OCI-LY7 (cell line): ENCODE results near the gene ODAM. TPM values are rescaled to one million over a fixed set of nuclear protein-coding genes. Genes with fewer than 3 reads are reported as not detected.
"Not testable (repeated sequence)": the region's sequence is repeated elsewhere in the genome, so short reads cannot be mapped to it uniquely, and the experiment has no call there.

Experiments
- BruUV-seq: library from RNA; stranded (reverse); fragments of 400-500 nt; replicated peaks from 2 replicates; lab custom pipeline; 2021; lab: Mats Ljungman, UMichigan
- CTCF ChIA-PET: fragments of 300-600 bp; sonication (Branson Sonifier 250); formaldehyde crosslinking; loops from one replicate; lab custom pipeline; 2022; ENCODE audit warnings: antibody characterized with exemption; ENCODE audit not compliant: unreplicated experiment; lab: Charles Lee
- POLR2A ChIA-PET: fragments of 300-600 bp; sonication (Branson Sonifier 250); formaldehyde crosslinking; loops from one replicate; lab custom pipeline; 2022; ENCODE audit warnings: antibody characterized with exemption; lab: Charles Lee
- DNase-seq: peaks from one replicate; pipeline ENCODE4 v3.0.0-alpha.2; 2015; ENCODE audit warnings: low spot score
- H2AFZ ChIP-seq: fragments of 200-600 bp; sonication (generic), shearing (Covaris generic); 2 replicates; pipeline ENCODE4 v1.6.1; 2014; ENCODE audit warnings: mild to moderate bottlenecking, antibody characterized with exemption, low read length, moderate library complexity
- H3K27ac ChIP-seq: fragments of 200-600 bp; sonication (generic); 2 replicates; pipeline ENCODE4 v1.5.1; 2014; ENCODE audit warnings: mixed run types, low read depth, mild to moderate bottlenecking, moderate library complexity, low read length, inconsistent platforms; ENCODE audit not compliant: poor library complexity, severe bottlenecking
- H3K36me3 ChIP-seq: fragments of 200-600 bp; sonication (generic); 2 replicates; pipeline ENCODE4 v1.6.1; 2014; ENCODE audit warnings: mild to moderate bottlenecking, antibody characterized with exemption, low read length, moderate library complexity, mixed read lengths; ENCODE audit not compliant: insufficient read depth
- H3K4me1 ChIP-seq: fragments of 200-600 bp; sonication (generic); 2 replicates; pipeline ENCODE4 v1.5.1; 2014; ENCODE audit warnings: mild to moderate bottlenecking, low read length; ENCODE audit not compliant: insufficient read depth, poor library complexity, severe bottlenecking
- H3K4me2 ChIP-seq: fragments of 200-600 bp; sonication (generic); 2 replicates; pipeline ENCODE4 v1.6.1; 2014; ENCODE audit warnings: mild to moderate bottlenecking, low read length
- H3K4me3 ChIP-seq: fragments of 200-600 bp; sonication (generic); 2 replicates; pipeline ENCODE4 v1.5.1; 2014; ENCODE audit warnings: mild to moderate bottlenecking, low read depth, low read length; ENCODE audit not compliant: poor library complexity, severe bottlenecking
- H3K79me2 ChIP-seq: fragments of 200-600 bp; sonication (generic); 2 replicates; pipeline ENCODE4 v1.6.1; 2016; ENCODE audit warnings: low read depth, mild to moderate bottlenecking, low read length, moderate library complexity, mixed read lengths; ENCODE audit not compliant: insufficient read depth
- H3K9me2 ChIP-seq: fragments of 200-600 bp; sonication (generic); 2 replicates; pipeline ENCODE4 v1.6.1; 2016; ENCODE audit warnings: mild to moderate bottlenecking, low read length, mixed read lengths; ENCODE audit not compliant: insufficient read depth
- H3K9me3 ChIP-seq: fragments of 200-600 bp; sonication (generic); 2 replicates; pipeline ENCODE4 v1.6.1; 2014; ENCODE audit warnings: mild to moderate bottlenecking, mixed run types, low read length, mixed read lengths
- H4K20me1 ChIP-seq: fragments of 200-600 bp; sonication (generic); 2 replicates; pipeline ENCODE4 v1.6.1; 2014; ENCODE audit warnings: mild to moderate bottlenecking, antibody characterized with exemption, low read length, moderate library complexity, mixed read lengths; ENCODE audit not compliant: insufficient read depth
- CTCF ChIP-seq: fragments of 200-600 bp; sonication (generic); conservative IDR thresholded peaks from 2 replicates; pipeline ENCODE4 v1.5.1; 2014; ENCODE audit warnings: mild to moderate bottlenecking, antibody characterized with exemption, low read length, moderate library complexity, mixed read lengths
- EZH2phosphoT487 ChIP-seq: fragments of 200-600 bp; sonication (generic); IDR thresholded peaks from 2 replicates; pipeline ENCODE4 v1.6.1; 2018; ENCODE audit warnings: low read depth, borderline replicate concordance, mild to moderate bottlenecking, mixed run types, antibody characterized with exemption, low read length, moderate library complexity, mixed read lengths
- intact Hi-C: fragments of 100-400 bp; cut with micrococcal nuclease; formaldehyde crosslinking; loops from one replicate; pipeline ENCODE4 v1.10.0; 2022; ENCODE audit not compliant: unreplicated experiment
- total RNA-seq, 2 experiments: library from RNA; depleted of rRNA in 1 of 2; stranded (reverse); fragments of >200 nt in 1 of 2; shearing (Covaris generic) in 1 of 2; gene quantifications; 2 replicates each; pipeline ENCODE4 v1.2.3, GENCODE V29; 2014 to 2022

Gene ODAM
- total RNA-seq, 2 experiments from 2014 or later, result not detected

- H3K4me2 ChIP-seq, H4K20me1 ChIP-seq, H3K9me3 ChIP-seq, BruUV-seq, H3K9me2 ChIP-seq, H3K27ac ChIP-seq, H3K36me3 ChIP-seq, DNase-seq, H2AFZ ChIP-seq, H3K4me3 ChIP-seq, CTCF ChIA-PET, intact Hi-C loops, H3K4me1 ChIP-seq, H3K79me2 ChIP-seq: not testable (repeated sequence)
- POLR2A ChIA-PET, result interaction anchor here (0.6 kb wide), 1 partner anchor 9 kb away, joined by 3 read pairs; no protein-coding TSS in a partner anchor
Observed at GRCh38 chr4:70221389-70221788, 25.9 kb downstream of the ODAM start.

DNA sequence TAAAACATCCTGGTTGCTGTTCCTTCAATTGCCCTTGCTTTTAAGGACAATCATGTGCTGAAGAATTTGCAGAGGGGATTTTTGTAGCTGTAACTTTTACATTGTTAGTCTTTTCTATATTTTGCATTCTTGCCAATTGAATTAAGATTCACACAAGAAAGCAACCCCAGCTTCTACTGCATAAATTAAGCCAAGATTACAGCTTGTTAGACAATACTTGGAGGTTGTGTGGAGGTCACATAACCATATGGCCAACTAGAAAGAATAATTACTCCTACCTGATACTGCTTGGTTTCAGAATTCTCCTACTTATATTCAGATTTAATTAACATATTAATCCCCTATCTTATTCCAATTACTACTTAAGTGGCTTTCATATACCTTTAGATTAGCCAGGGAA is 26.3 kb downstream of the ODAM start:
- H3K4me1 ChIP-seq, H3K79me2 ChIP-seq, BruUV-seq, H3K27ac ChIP-seq, H4K20me1 ChIP-seq, POLR2A ChIA-PET, CTCF ChIA-PET, H3K36me3 ChIP-seq, H3K4me2 ChIP-seq, H3K9me2 ChIP-seq, H2AFZ ChIP-seq, intact Hi-C loops, H3K9me3 ChIP-seq, DNase-seq, H3K4me3 ChIP-seq: not testable (repeated sequence)

GRCh38 chr4:70225824-70226223 is 30.3 kb downstream of the ODAM start, which contains the start of gene FDCSP:
Gene FDCSP (plus strand): TSS chr4:70226124. CDS start chr4:70231195, 5,071 bp downstream.
- Histone ChIP-seq H3K79me2 (no peaks in the 10 kb centered on the region), H3K4me2 (no peak within 1 kb of the TSS), H3K4me3 (no peak within 1 kb of the TSS), H3K9me3 (no peaks in the 10 kb centered on the region), H3K27ac (no peak within 1 kb of the TSS), H4K20me1 (no peaks in the 10 kb centered on the region), H3K36me3 (no peaks in the 10 kb centered on the region), H2AFZ (no peak within 1 kb of the TSS), H3K9me2 (no peaks in the 10 kb centered on the region), H3K4me1 (no peaks in the 10 kb centered on the region)
- intact Hi-C loops, result no loop called here
- POLR2A ChIA-PET, result no interaction called here
- CTCF ChIA-PET, result no interaction called here
- no TSS peak for BruUV-seq
- TF ChIP-seq EZH2phosphoT487, result no peak
- TF ChIP-seq CTCF, result no peak
- no peak for DNase-seq

GRCh38 chr4:70236125-70236524 is 40.6 kb downstream of the ODAM start:
- no peaks in the 10 kb centered on the region for H3K9me2 ChIP-seq
- no peak overlapping the region for H3K4me3 ChIP-seq
- intact Hi-C loops, result no loop called here
- no peak overlapping the region for H2AFZ ChIP-seq
- H3K79me2 ChIP-seq, result no peaks in the 10 kb centered on the region
- no peaks in the 10 kb centered on the region for H3K9me3 ChIP-seq
- no peak for TF ChIP-seq CTCF
- no peak for TF ChIP-seq EZH2phosphoT487
- ChIA-PET POLR2A (interaction anchor here (1.2 kb wide), 1 partner anchor 8 kb away, joined by 4 read pairs; no protein-coding TSS in a partner anchor), CTCF (no interaction called here)
- no peaks in the 10 kb centered on the region for H3K36me3 ChIP-seq
- no peak overlapping the region for H3K4me2 ChIP-seq
- no peaks in the 10 kb centered on the region for H4K20me1 ChIP-seq
- no peak overlapping the region for H3K27ac ChIP-seq
- BruUV-seq, result no TSS peak
- no peaks in the 10 kb centered on the region for H3K4me1 ChIP-seq
- DNase-seq, result no peak
